Body of pancreas (tissue), 4 donors: Measurements from ENCODE around the gene KCND2.

Source experiments
- CTCF ChIP-seq, 7 experiments: fragments of 450-650 bp in 4 of 7; fragments of 200-600 bp in 3 of 7; sonication (generic) in 3 of 7; IDR thresholded peaks; one replicate each; pipeline ENCODE4 v1.5.1; 2016 to 2019; ENCODE audit warnings: antibody characterized with exemption in 7 of 7
- POLR2A ChIP-seq, 3 donors: fragments of 450-650 bp; IDR thresholded peaks; one replicate each; pipeline ENCODE4 v1.6.1; 2016; ENCODE audit warnings: antibody characterized with exemption in 3 of 3, mild to moderate bottlenecking in 2 of 3

- TF ChIP-seq CTCF (IDR thresholded peaks at IDR 0.05) (no peak), POLR2A (IDR thresholded peaks at IDR 0.05) (no peak)
These were observed 327.6 kb downstream of the KCND2 start for GRCh38 chr7:120600607-120601006.
